H9 (cell line): Measurements from ENCODE around the gene CYBA. TPM values are rescaled to one million over a fixed set of nuclear protein-coding genes. Genes with fewer than 3 reads are reported as not detected.

Source experiments
- DNase-seq: peaks from one replicate; pipeline ENCODE4 v3.0.0-alpha.2; 2017
- H2AFZ ChIP-seq: one replicate; pipeline ENCODE4 v1.6.1; 2013; ENCODE audit warnings: mild to moderate bottlenecking, low read length, control low read depth, moderate library complexity
- H2AK5ac ChIP-seq: 2 replicates; pipeline ENCODE4 v1.6.1; 2013; ENCODE audit warnings: low read length, control low read depth, mixed read lengths; ENCODE audit not compliant: insufficient read length
- H2BK120ac ChIP-seq: one replicate; pipeline ENCODE4 v1.6.1; 2013; ENCODE audit warnings: low read depth, mild to moderate bottlenecking, low read length, control low read depth, inconsistent platforms; ENCODE audit not compliant: poor library complexity, severe bottlenecking
- H2BK12ac ChIP-seq: 2 replicates; pipeline ENCODE4 v1.6.1; 2013; ENCODE audit warnings: low read length, control low read depth, mixed read lengths, low read depth; ENCODE audit not compliant: insufficient read length
- H2BK15ac ChIP-seq: 2 replicates; pipeline ENCODE4 v1.6.1; 2013; ENCODE audit warnings: low read depth, low read length, control low read depth
- H2BK20ac ChIP-seq: one replicate; pipeline ENCODE4 v1.6.1; 2013; ENCODE audit warnings: low read depth, mild to moderate bottlenecking, low read length, control low read depth, inconsistent platforms; ENCODE audit not compliant: poor library complexity, severe bottlenecking
- H2BK5ac ChIP-seq: 2 replicates; pipeline ENCODE4 v1.6.1; 2013; ENCODE audit warnings: low read length, control low read depth, mixed read lengths; ENCODE audit not compliant: insufficient read length
- H3K14ac ChIP-seq: 2 replicates; pipeline ENCODE4 v1.6.1; 2013; ENCODE audit warnings: low read length, control low read depth; ENCODE audit not compliant: insufficient read depth
- H3K18ac ChIP-seq: 2 replicates; pipeline ENCODE4 v1.6.1; 2013; ENCODE audit warnings: low read depth, mild to moderate bottlenecking, mixed read lengths, low read length, control low read depth; ENCODE audit not compliant: insufficient read length
- H3K23ac ChIP-seq: 2 replicates; pipeline ENCODE4 v1.6.1; 2013; ENCODE audit warnings: low read length, control low read depth, mixed read lengths, low read depth; ENCODE audit not compliant: insufficient read length
- H3K23me2 ChIP-seq: 2 replicates; pipeline ENCODE4 v1.6.1; 2013; ENCODE audit warnings: low read depth, mild to moderate bottlenecking, mixed read lengths, low read length, control low read depth; ENCODE audit not compliant: insufficient read length, poor library complexity, severe bottlenecking
- H3K27ac ChIP-seq: 2 replicates; pipeline ENCODE4 v1.5.1; 2013; ENCODE audit warnings: low read length, control low read depth, mixed read lengths, low read depth; ENCODE audit not compliant: insufficient read length
- H3K27me3 ChIP-seq: 2 replicates; pipeline ENCODE4 v1.6.1; 2013; ENCODE audit warnings: low read length, control low read depth, inconsistent platforms; ENCODE audit not compliant: insufficient read depth
- H3K4ac ChIP-seq: 2 replicates; pipeline ENCODE4 v1.6.1; 2013; ENCODE audit warnings: low read depth, mild to moderate bottlenecking, control low read depth, inconsistent platforms, low read length, moderate library complexity
- H3K4me1 ChIP-seq: 2 replicates; pipeline ENCODE4 v1.6.1; 2013; ENCODE audit warnings: low read length, control low read depth, inconsistent platforms; ENCODE audit not compliant: insufficient read depth
- H3K4me2 ChIP-seq: 2 replicates; pipeline ENCODE4 v1.6.1; 2013; ENCODE audit warnings: low read length, control low read depth, mixed read lengths; ENCODE audit not compliant: insufficient read length, insufficient read depth
- H3K56ac ChIP-seq: 2 replicates; pipeline ENCODE4 v1.6.1; 2013; ENCODE audit warnings: low read depth, mild to moderate bottlenecking, mixed read lengths, low read length, control low read depth; ENCODE audit not compliant: insufficient read length
- H3K79me1 ChIP-seq: 2 replicates; pipeline ENCODE4 v1.6.1; 2013; ENCODE audit warnings: low read depth, mild to moderate bottlenecking, moderate library complexity, low read length, control low read depth, inconsistent platforms; ENCODE audit not compliant: insufficient read depth, poor library complexity, severe bottlenecking
- H3K79me2 ChIP-seq: 2 replicates; pipeline ENCODE4 v1.6.1; 2013; ENCODE audit warnings: low read length, control low read depth, inconsistent platforms; ENCODE audit not compliant: insufficient read depth
- H3K9ac ChIP-seq: 2 replicates; pipeline ENCODE4 v1.6.1; 2013; ENCODE audit warnings: low read length, control low read depth, mixed read lengths; ENCODE audit not compliant: insufficient read length; ENCODE audit errors: extremely low read depth
- H3K9me3 ChIP-seq: one replicate; pipeline ENCODE4 v1.6.1; 2013; ENCODE audit warnings: low read depth, low read length, inconsistent platforms; ENCODE audit not compliant: control insufficient read depth
- H3T11ph ChIP-seq: one replicate; pipeline ENCODE4 v1.6.1; 2013; ENCODE audit warnings: mild to moderate bottlenecking, low read length, control low read depth, inconsistent platforms
- H4K20me1 ChIP-seq: one replicate; pipeline ENCODE4 v1.6.1; 2013; ENCODE audit not compliant: control insufficient read depth, insufficient read length, insufficient read depth
- H4K5ac ChIP-seq: 2 replicates; pipeline ENCODE4 v1.6.1; 2013; ENCODE audit warnings: low read depth, mild to moderate bottlenecking, mixed read lengths, low read length, control low read depth; ENCODE audit not compliant: insufficient read length
- H4K8ac ChIP-seq: replicated peaks from 2 replicates; pipeline ENCODE4 v1.6.1; 2013; ENCODE audit warnings: low read length, control low read depth, mixed read lengths, low read depth; ENCODE audit not compliant: insufficient read length
- H4K91ac ChIP-seq: 2 replicates; pipeline ENCODE4 v1.6.1; 2013; ENCODE audit warnings: low read depth, mild to moderate bottlenecking, moderate library complexity, mixed read lengths, low read length, control low read depth; ENCODE audit not compliant: insufficient read length
- H3K27ac Mint-ChIP-seq, 3 experiments: 2 replicates in 2 of 3; 3 replicates in 1 of 3; pipeline ENCODE4 v1.8.0; 2020 to 2021; ENCODE audit warnings: mixed read lengths in 3 of 3, mild to moderate bottlenecking in 1 of 3, moderate library complexity in 1 of 3
- H3K27me3 Mint-ChIP-seq: 2 replicates; pipeline ENCODE4 v1.8.0; 2021; ENCODE audit warnings: low read depth, mild to moderate bottlenecking, moderate library complexity, mixed read lengths
- H3K36me3 Mint-ChIP-seq, 3 experiments: 2 replicates in 2 of 3; 3 replicates in 1 of 3; pipeline ENCODE4 v1.8.0; 2020 to 2021; ENCODE audit warnings: low read depth in 3 of 3, mixed read lengths in 3 of 3; ENCODE audit not compliant: insufficient read depth in 1 of 3
- H3K4me1 Mint-ChIP-seq, 2 experiments: 2 replicates each; pipeline ENCODE4 v1.8.0; 2020; ENCODE audit warnings: mixed read lengths in 2 of 2
- H3K4me3 Mint-ChIP-seq, 2 experiments: 2 replicates in 1 of 2; 3 replicates in 1 of 2; pipeline ENCODE4 v1.8.0; 2020 to 2021; ENCODE audit warnings: mild to moderate bottlenecking in 2 of 2, mixed read lengths in 2 of 2, moderate library complexity in 1 of 2
- H3K9me3 Mint-ChIP-seq, 2 experiments: 2 replicates in 1 of 2; 3 replicates in 1 of 2; pipeline ENCODE4 v1.8.0; 2020; ENCODE audit warnings: mild to moderate bottlenecking in 2 of 2, mixed read lengths in 2 of 2, moderate library complexity in 1 of 2
- WGBS: extraction: QIAGEN DNeasy Blood & Tissue Kit; methylation state at CpG from one replicate; pipeline ENCODE4 v1.1.7; 2013; ENCODE audit warnings: missing lambda C conversion rate, low lambda C conversion rate, mixed read lengths; ENCODE audit not compliant: insufficient read length; ENCODE audit errors: extremely low coverage; 5-methylcytosine and 5-hydroxymethylcytosine counted together
- total RNA-seq: library from RNA; stranded (reverse); gene quantifications from 2 replicates; pipeline ENCODE4 v1.2.1, GENCODE V29; 2021
- TF ChIP-seq, protein P1 (sequence below): fragments of 200-600 bp; sonication (generic); conservative IDR thresholded peaks from 3 replicates; pipeline ENCODE4 v1.8.0; 2021; ENCODE audit warnings: antibody characterized with exemption, mild to moderate bottlenecking

The CYBA gene
- total RNA-seq, 1 experiment from 2014 or later, result 153 TPM

DNA sequence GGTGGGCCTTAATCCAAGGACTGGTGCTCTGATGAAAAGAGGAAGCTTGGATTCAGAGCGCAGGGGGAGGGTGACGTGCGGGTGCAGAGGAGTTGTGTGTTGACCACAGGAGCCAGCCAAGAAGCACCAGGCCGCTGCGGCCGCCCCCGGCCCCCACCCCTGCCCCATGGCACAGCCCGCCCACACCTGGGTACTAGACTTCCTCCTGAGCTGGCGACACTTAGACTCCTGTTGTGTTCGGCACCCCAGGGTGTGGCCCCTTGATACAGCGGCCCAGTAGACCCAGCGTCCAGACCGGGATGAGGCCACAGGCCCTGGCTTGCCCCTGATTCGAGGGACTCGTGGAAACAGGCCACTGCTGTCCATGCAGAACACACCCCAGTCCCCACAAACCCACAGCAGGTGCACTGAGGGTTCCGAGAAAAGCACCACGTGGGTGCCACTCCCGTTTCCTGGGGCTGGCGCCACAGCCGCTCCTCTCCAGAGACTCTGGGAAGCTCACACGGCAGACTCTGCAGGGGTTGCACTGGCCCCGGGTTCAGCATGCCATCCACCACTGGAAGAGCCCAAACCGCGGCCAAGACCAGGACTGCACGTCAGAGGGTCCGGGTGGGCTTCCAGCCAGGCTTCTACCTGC is 41.2 kb upstream of the CYBA start:
- no peak for DNase-seq

More for the DNA sequence above, 41.2 kb upstream of the CYBA start:
- Histone ChIP-seq H3K4me2 (no peak overlapping the region), H3K27me3 (no peaks in the 10 kb centered on the region), H4K8ac (no peak overlapping the region), H2BK20ac (no peak overlapping the region), H4K5ac (no peak overlapping the region), H3K27ac (no peak overlapping the region), H3K79me2 (no peaks in the 10 kb centered on the region), H3K79me1 (no peaks in the 10 kb centered on the region), H3K23ac (no peak overlapping the region), H4K20me1 (no peaks in the 10 kb centered on the region), H2BK5ac (no peak overlapping the region), H3T11ph (no peak overlapping the region), H2AK5ac (no peak overlapping the region), H3K4ac (no peak overlapping the region), H2BK12ac (no peak overlapping the region), H3K9me3 (no peaks in the 10 kb centered on the region), H3K18ac (no peak overlapping the region), H2AFZ (no peak overlapping the region), H3K4me1 (no peaks in the 10 kb centered on the region), H3K9ac (no peak overlapping the region), H4K91ac (no peak overlapping the region), H3K23me2 (no peaks in the 10 kb centered on the region), H3K14ac (no peak overlapping the region), H3K56ac (no peak overlapping the region), H2BK15ac (no peak overlapping the region), H2BK120ac (no peak overlapping the region)
- H3K4me1 Mint-ChIP-seq, result peaks cover 12 to 16% of the 10 kb centered on the region in 2 experiments
- no peak overlapping the region for H3K27ac Mint-ChIP-seq
- H3K36me3 Mint-ChIP-seq, result peaks cover 0 to 5% (median 0%) of the 10 kb centered on the region in 3 experiments; a peak in 3 of 7 replicates
- TF ChIP-seq, protein P1, sequence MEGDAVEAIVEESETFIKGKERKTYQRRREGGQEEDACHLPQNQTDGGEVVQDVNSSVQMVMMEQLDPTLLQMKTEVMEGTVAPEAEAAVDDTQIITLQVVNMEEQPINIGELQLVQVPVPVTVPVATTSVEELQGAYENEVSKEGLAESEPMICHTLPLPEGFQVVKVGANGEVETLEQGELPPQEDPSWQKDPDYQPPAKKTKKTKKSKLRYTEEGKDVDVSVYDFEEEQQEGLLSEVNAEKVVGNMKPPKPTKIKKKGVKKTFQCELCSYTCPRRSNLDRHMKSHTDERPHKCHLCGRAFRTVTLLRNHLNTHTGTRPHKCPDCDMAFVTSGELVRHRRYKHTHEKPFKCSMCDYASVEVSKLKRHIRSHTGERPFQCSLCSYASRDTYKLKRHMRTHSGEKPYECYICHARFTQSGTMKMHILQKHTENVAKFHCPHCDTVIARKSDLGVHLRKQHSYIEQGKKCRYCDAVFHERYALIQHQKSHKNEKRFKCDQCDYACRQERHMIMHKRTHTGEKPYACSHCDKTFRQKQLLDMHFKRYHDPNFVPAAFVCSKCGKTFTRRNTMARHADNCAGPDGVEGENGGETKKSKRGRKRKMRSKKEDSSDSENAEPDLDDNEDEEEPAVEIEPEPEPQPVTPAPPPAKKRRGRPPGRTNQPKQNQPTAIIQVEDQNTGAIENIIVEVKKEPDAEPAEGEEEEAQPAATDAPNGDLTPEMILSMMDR, result no peak
- H3K27me3 Mint-ChIP-seq, result peaks cover 31% of the 10 kb centered on the region
- no peak overlapping the region for H3K4me3 Mint-ChIP-seq
- no peaks in the 10 kb centered on the region for H3K9me3 Mint-ChIP-seq
- no CpG with 5 or more reads among the region's 26 CpGs for WGBS
